ENCODE data around the gene ARID4B.
"Not testable (repeated sequence)": the region's sequence is repeated elsewhere in the genome, so short reads cannot be mapped to it uniquely, and the experiment has no call there.

Gene ARID4B

DNA sequence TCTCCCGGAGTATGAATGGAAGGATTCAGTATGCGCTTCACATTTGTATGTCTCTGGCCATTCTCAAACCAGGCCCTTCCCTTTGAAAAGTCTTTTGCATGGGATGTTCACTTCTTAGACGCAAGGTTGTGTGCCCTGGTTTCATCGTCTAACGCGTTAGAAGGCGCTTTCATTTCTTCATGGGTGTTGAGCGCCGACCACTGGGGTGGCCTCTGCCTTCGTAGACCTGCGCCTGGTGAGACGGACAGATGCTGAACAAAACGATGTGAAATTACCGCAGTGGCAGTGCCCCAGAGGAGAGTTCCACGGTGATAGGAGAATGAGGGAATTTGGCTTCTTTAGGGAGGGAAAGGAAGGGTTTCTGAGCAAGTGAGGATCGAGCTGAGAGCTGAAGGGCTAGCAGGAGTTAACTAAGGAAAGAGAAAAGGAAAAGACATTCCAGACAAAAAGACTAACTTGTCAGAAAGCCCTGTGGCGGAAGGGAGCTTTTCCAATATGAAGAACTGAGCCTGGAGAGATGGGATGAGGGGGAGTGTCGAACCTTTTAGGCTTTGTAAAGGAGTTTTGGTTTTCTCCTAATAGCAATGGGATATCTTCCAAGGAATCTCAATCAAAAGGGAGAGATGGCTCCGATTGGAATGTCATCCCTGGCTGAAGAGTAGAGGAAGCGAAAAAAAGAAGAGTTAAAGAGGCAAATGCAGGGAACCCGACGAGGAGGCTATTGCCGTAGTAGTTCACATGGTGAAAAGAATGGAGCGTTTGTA lies 1.3 kb upstream of the ARID4B start:
- no peak for DNase-seq

DNA sequence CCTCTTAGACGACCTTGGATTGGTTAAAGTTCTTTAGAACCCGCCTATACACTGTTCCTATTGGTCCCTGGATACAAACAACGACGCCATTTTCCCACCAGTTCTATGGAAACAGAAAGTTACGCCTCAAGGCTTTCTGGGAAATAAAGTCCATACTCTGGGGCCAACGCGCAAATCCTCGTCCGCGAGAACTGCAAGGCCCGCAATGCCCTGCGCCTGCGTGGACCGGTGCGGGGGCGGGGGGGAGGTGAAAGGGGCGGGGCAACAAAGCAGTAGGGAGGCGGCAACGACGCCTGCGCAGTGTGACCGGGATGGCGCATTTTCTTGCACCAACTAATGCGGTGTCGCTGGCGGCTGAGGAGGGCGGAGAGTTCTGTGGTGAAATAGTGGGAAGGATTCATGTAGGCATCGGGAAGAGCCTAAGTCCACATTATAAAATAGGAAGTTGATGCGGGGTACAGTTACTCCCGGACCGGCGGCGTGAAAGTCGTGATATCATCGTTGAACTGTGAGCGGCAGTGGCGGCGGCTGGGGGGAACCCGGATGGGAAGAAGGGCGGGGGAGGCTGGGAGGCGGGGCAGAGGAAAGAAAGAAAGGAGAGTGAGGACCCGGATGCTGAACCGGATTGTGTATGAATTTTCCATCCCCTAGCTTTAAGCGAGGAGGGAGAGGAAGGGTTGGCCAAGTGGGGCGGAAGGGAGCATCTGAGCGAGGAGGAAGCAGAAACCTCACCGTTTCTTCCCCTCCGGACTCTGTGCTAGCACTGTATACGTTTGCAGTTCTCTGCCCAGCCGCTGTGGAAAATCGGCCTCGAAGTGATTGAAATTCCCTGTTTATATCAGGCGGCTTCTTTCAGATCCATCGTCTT lies 526 bp upstream of the ARID4B start, which contains the start of gene GGPS1:
Gene GGPS1, plus strand, starts transcription at position 300 of the 868 bp plus-strand sequence. CDS start 6,695 bp downstream, outside the sequence.
- DNase-seq: peak; percentile 100

DNA sequence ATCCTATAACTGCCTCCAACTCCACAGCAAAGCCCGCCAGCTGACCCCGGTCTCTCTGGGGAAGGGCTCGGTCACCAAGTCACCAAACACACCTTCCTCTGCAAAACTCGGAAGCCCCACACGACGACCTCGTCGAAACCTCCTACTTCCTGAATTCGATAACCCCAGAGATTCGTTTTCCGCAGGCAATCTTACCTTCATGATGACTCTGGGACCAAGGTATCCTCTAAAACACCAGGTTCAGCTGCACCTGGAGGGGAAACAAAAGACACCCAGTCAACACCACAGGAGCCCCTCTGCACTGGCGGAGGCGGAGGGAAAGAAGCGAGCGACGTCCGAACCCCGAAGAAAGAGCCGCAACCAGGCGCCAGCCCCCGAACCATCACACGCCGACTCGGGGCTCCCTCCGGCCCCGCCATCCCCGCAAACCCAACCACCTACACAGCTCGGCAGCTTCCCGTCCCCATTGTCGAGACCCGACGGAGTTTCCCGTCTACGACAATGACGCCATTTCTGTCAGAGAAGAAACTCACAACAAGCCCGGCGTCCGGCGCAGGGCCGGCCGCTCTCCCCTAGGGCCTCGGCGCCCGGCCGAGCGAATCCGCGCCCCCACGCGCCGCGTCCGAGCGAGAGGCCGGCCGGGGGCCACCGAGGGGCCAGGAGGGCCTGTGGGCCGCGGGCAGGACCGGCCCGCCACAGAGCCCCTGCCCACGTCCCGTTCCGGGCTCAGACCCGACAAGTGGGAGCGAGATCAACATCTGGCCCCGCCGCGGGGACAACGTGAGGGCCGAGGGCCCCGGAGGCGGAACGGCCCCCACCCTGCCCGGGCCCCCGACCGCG lies 1.0 kb downstream of the ARID4B start:
- DNase-seq: no peak

- DNase-seq: no peak
Observed at GRCh38 chr1:235325854-235326253, 2.1 kb downstream of the ARID4B start.

GRCh38 chr1:235325139-235325538 lies 2.8 kb downstream of the ARID4B start:
- DNase-seq: no peak

DNA sequence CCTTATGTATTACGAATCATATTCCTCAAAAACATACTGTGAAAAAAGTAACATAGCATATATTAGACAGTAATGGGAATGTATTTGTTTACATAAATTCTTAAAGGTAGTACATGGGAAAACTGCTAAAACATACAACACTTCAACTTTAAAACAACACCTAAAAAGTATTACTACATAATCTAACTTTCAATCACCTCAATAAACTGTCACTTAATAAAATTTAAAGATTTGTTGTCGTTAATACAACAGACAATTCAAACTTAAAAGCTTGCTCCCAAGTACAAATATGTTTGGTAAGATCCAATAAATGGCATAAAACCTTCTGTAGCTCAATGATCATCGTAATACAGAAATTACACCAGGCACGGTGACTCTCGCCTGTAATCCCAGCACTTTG lies 3.7 kb downstream of the ARID4B start:
- DNase-seq: no peak

DNA sequence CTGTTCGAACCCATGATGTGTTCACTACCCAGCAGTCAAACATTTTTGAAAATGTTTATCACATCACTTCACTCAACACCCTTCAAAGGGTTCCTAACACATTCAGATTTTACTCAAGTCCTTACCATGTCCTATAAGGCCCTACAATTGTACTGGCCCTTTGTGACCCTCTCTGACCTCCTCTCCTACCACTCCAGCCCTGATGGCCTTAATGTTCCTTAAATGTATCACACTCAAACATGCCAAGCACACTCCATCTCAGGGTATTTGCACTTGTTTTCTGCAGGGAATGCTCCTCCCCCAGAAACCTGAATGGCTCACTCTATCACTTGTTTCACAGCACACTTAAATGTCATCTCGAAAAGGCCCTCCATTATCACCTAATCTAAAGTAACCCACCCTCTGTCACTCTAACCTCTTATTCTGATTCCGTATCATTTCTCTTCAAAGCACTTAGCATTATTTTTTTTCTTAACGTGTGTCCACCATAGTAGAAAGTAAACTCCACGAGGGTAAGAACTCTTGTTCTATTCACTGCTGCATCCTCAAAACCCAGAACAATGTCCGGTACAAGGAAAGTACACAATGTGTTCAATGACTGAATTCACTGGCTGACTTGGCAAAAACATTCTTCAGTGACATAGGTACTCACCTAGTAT lies 7.3 kb downstream of the ARID4B start:
- DNase-seq: no peak

DNA sequence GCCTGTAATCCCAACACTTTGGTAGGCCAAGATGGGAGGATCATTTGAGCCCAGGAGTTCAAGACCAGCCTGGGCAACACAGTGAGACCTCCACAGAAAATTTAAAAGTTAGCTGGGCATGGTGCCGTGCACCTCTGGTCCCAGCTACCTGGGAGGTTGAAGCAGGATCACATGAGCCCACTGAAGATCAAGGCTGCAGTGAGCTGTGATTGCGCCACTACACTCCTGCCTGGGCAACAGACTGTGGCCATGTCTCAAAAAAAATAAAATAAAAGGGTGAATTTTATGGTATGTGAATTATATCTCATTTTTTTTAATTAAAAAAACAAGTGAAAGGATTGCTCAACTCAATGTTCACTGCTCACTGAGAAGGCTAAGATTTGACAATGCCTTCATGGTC lies 8.7 kb downstream of the ARID4B start:
- DNase-seq: no peak

GRCh38 chr1:235317168-235317567 lies 10.8 kb downstream of the ARID4B start:
- no peak for DNase-seq

DNA sequence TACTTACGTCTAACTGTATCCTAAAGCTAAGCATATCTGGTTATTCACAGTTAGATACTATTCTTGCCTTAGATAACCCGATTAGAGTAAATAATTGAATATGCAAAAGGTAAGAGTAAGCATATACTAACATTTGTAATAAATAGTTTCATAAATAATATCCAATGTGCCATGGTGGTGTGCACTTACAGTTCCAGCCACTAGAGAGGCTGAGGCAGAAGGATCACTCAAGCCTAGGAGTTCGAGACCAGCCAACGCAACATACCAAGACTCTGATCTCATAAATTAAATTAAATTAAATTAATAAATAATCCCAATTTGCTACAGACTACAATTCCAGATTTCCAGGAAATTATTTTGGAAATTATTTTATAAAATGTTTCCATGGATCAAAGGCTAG lies 12.2 kb downstream of the ARID4B start:
- DNase-seq: no peak

- DNase-seq: no peak
Observed at GRCh38 chr1:235315173-235315572, 12.8 kb downstream of the ARID4B start.

- no peak for DNase-seq
Observed at GRCh38 chr1:235313931-235314678, 13.9 kb downstream of the ARID4B start.

DNA sequence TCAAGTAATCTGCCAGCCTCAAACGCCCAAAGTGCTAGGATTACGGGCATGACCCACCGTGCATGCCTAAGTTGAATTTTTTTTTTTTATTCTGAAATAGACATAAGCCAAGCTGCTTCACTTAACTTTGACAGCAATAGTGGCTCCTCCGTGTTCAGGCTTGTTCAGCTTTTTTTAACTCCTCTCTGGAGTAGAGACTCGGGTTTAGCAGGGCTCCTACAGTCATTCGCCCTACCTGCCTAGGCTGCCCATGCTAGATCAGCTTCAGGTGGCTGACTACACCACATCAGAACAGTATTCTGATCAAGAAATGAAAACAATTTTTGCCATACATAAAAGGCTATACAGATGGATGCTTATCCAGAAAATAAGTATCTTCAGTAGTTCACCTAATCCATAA lies 14.7 kb downstream of the ARID4B start:
- no peak for DNase-seq

DNA sequence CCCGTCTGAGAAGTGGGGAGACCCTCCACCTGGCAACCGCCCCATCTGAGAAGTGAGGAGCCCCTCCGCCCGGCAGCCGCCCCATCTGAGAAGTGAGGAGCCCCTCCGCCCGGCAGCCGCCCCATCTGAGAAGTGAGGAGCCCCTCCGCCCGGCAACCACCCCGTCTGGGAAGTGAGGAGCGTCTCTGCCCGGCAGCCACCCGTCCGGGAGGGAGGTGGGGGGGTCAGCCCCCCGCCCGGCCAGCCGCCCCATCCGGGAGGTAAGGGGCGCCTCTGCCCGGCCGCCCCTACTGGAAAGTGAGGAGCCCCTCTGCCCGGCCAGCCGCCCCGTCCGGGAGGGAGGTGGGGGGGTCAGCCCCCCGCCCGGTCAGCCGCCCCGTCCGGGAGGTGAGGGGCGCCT lies 18.8 kb downstream of the ARID4B start:
- DNase-seq: not testable (repeated sequence)

DNA sequence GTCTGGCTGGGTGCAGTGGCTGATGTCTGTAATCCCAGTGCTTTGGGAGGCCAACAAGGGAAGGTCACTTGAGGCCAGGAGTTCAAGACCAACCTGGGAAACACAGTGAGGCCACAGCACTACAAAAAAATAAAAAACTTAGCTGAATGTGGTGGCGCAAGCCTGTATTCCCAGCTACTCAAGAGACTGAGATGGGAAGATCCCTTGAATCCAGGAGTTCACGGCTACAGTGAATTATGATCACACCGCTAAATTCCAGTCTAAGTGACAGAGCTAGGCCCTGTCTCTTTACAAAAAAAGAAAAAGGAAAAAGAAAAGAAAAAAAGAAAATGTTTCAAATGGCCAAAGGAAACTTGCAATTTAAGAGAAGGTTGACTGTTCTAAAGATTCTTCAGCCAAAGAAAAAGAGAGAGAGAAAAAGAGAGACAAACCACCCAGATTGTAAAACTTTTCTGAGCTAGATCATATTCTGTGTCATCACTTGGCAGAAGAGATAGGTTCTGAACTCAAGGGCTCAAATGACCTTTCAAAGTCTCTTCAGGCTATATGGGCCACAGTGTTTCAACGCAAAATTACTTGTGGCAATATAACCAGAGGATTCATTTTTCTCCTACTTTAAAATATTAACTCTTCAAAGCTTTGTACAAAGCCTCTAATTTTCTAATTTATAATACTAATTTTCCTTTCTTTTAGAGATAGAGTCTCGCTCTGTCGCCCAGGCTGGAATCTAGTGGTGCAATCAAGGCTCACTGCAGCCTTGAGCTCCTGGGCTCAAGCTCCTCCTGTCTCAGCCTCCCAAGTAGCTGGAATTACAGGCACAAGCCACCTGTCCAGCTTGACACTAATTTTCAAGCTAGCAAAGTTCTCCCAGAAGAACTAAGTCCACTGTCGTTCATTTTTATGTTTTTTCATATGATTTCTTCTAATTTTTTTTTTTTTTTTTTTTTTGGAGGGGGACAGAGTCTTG lies 20.5 kb downstream of the ARID4B start:
- no peak for DNase-seq

DNA sequence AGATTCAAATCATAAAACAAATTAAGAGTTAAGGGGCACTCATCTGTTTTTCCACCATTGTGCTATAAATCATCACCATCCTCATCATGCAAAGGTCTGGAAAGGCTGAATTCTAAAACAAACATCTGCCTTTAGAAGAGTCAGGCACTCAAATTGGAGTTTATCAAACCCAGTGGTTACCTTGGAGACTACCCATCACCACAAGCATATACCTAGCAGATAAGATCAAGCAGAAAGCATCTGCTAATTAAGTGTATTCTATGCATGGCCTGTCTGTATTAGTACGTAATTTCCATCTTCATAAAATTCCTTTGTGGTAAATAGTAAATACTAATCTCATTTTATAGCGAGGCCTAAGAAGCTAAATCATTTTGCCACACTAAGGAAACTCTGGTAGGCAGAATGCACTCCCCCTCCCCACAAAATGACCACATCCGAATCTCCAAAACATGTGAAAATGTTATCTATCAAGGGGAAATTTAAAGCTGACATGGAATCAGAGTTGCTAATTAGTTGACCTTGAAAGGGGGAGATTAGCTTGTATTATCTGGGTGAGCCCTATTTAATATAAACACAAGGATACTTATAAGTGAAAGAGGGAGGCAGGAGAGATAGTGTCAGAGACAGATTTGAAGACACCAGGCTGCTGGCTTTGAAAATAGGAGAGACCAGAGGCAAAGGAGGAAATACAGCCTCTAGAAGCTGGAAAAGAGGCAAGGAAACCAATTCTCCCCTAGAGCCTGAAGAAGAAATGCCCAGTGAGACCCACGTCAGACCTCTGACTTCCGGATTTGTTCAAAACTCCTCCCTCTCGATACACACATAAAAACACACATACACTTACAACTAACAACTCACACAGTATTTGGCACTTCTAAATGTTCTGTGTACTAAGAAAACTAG lies 23.2 kb downstream of the ARID4B start:
- no peak for DNase-seq

DNA sequence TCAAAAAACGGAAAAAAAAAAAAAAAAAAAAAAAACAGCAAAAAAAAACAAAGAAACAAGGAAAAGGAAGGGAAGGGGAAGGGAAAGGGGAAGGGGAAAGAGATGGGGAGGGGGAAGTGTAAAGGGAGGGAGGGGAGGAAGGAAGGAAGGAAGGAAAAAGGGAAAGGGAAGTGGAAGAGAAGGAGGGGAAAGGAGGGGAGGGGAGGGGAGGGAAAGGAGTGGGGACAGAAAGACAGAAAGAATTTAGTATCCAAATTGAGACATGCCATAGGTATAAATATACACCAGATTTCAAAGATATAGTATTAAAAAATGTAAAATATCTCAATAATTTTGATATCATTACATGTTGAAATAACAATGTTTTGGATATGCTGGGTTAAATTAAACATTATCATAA lies 25.8 kb downstream of the ARID4B start:
- no peak for DNase-seq

DNA sequence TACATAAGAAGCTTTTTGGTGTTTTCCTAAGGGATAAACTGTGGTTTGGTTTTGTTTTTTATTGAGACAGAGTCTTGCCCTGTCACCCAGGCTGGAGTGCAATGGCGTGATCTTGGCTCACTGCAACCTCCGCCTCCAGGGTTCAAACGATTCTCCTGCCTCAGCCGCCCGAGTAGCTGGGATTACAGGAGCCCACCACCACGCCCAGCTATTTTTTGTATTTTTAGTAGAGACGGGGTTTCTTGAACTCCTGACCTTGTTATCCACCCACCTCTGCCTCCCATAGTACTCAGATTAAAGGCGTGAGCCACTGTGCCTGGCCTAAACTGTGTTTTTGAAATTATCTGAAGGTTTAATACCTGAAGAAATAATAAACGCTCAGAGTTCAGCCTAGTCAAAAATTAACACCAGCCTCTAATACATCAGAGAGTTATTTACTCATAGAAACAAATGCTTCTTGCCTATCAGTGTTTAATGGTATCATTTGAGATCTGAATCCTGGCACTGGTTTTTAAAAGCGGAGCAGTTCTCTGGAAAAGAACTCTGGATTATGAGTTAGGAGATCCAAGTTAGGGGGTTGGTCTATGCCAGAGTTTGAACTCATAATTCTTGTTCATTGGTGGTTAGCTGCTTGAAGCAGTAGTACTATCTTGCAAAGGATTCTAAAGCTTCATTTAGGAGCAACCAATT lies 28.7 kb downstream of the ARID4B start:
- no peak for DNase-seq

DNA sequence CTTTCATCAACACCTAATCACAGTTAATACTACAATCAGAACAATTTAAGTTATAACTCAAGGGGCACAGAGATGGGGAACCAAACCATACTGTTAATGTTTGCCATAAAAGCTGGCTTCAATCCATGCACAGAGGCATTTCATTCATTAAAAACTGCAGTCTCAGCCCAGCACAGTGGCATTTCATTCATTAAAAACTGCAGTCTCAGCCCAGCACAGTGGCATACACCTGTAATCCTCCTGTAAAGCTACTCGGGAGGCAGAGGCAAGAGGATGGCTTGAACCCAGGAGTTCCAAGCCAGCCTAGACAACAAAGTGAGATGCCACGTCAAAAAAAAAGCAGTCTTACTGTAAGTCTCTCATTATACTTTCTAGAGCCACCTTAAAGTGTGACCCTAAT lies 29.2 kb downstream of the ARID4B start:
- DNase-seq: no peak
